SU-DHL-6 (cell line): ENCODE data around the gene RGS6.

Experiments
- CTCF ChIP-seq: fragments of 200-600 bp; sonication (generic); IDR thresholded peaks from one replicate; pipeline ENCODE4 v1.5.1; 2017; ENCODE audit warnings: antibody characterized with exemption, mild to moderate bottlenecking, low read length, moderate library complexity; ENCODE audit not compliant: insufficient read depth, poor library complexity, severe bottlenecking
- EZH2phosphoT487 ChIP-seq: fragments of 200-600 bp; sonication (generic), shearing (Covaris generic); conservative IDR thresholded peaks from 2 replicates; pipeline ENCODE4 v1.6.1; 2018; ENCODE audit warnings: mild to moderate bottlenecking, antibody characterized with exemption, low read length, moderate library complexity, mixed read lengths

- TF ChIP-seq CTCF (no peak), EZH2phosphoT487 (no peak)
Observed at GRCh38 chr14:72292689-72293024, 360.4 kb downstream of the RGS6 start.
